ENCODE results near the gene SECISBP2.
A peak's percentile ranks its signal among the peaks of the same experiment; 100 is the strongest.
"Not testable (repeated sequence)": the region's sequence is repeated elsewhere in the genome, so short reads cannot be mapped to it uniquely, and the experiment has no call there.

The SECISBP2 gene

GRCh38 chr9:89366711-89367110 is 48.4 kb downstream of the SECISBP2 start:
- no peak for TF ChIP-seq JUND (IDR thresholded peaks at IDR 0.05; ENCODE audit: low read depth)
- no peak for DNase-seq (ENCODE audit: low read depth in 1 of 2, low spot score in 1 of 2)
- in situ Hi-C loops (cut with HindIII; ENCODE audit: low pct_unique_long_range_greater_than_20kb, low sequenced_read_pairs), result no loop called here

GRCh38 chr9:89367281-89367680 is 49.0 kb downstream of the SECISBP2 start:
- DNase-seq (ENCODE audit: low read depth in 1 of 2, low spot score in 1 of 2), result no peak
- TF ChIP-seq JUND (IDR thresholded peaks at IDR 0.05; ENCODE audit: low read depth), result no peak
- in situ Hi-C loops (cut with HindIII; ENCODE audit: low pct_unique_long_range_greater_than_20kb, low sequenced_read_pairs), result no loop called here

- no peak for DNase-seq (ENCODE audit: low read depth in 1 of 2, low spot score in 1 of 2)
- TF ChIP-seq JUND (IDR thresholded peaks at IDR 0.05; ENCODE audit: low read depth), result no peak
- in situ Hi-C loops (cut with HindIII; ENCODE audit: low pct_unique_long_range_greater_than_20kb, low sequenced_read_pairs), result no loop called here
Observed at GRCh38 chr9:89367726-89368437, 49.6 kb downstream of the SECISBP2 start.

DNA sequence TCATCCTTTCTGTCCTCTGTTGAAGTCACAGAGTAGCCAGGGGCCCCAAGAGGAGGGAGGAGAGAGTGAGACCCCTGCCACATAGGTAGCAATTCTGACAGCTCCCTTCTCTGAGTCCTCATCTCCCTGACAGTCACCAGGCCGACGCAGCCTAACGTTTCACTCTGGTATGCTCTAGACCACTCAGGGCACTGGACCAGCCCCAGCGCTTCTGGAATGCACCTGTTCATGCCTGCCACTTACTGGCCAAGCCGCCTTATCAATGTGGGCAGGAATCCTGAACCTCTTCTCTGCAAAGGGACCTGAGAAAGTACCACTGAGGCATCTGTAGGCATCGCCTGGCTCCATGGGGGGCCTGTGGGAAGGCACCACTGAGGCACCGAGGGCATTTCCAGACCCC is 50.2 kb downstream of the SECISBP2 start:
- DNase-seq (ENCODE audit: low read depth in 1 of 2, low spot score in 1 of 2), result no peak
- TF ChIP-seq JUND (IDR thresholded peaks at IDR 0.05; ENCODE audit: low read depth), result no peak
- in situ Hi-C loops (cut with HindIII; ENCODE audit: low pct_unique_long_range_greater_than_20kb, low sequenced_read_pairs), result no loop called here

- TF ChIP-seq JUND (IDR thresholded peaks at IDR 0.05; ENCODE audit: low read depth), result no peak
- in situ Hi-C loops (cut with HindIII; ENCODE audit: low pct_unique_long_range_greater_than_20kb, low sequenced_read_pairs), result no loop called here
- no peak for DNase-seq (ENCODE audit: low read depth in 1 of 2, low spot score in 1 of 2)
Observed at GRCh38 chr9:89368978-89369377, 50.7 kb downstream of the SECISBP2 start.

GRCh38 chr9:89370593-89370992 is 52.3 kb downstream of the SECISBP2 start:
- no peak for TF ChIP-seq JUND (IDR thresholded peaks at IDR 0.05; ENCODE audit: low read depth)
- no peak for DNase-seq (ENCODE audit: low read depth in 1 of 2, low spot score in 1 of 2)
- in situ Hi-C loops (cut with HindIII; ENCODE audit: low pct_unique_long_range_greater_than_20kb, low sequenced_read_pairs), result no loop called here

DNA sequence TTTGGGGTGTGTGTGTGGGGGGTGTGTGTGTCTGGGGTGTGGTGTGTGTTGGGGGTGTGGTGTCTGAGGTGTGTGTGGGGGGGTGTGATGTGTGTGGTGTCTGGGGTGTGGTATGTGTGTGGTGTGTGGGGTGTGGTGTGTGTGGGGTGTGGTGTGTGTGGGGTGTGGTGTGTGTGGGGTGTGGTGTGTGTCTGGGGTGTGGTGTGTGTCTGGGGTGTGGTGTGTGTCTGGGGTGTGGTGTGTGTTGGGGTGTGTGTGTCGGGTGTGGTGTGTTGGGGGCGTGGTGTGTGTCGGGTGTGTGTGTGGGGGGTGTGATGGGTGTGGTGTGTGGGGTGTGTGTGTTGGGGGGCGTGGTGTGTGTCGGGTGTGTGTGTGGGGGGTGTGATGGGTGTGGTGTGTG is 53.5 kb downstream of the SECISBP2 start:
- in situ Hi-C loops (cut with HindIII; ENCODE audit: low pct_unique_long_range_greater_than_20kb, low sequenced_read_pairs); DNase-seq (ENCODE audit: low read depth in 1 of 2, low spot score in 1 of 2): not testable (repeated sequence)

DNA sequence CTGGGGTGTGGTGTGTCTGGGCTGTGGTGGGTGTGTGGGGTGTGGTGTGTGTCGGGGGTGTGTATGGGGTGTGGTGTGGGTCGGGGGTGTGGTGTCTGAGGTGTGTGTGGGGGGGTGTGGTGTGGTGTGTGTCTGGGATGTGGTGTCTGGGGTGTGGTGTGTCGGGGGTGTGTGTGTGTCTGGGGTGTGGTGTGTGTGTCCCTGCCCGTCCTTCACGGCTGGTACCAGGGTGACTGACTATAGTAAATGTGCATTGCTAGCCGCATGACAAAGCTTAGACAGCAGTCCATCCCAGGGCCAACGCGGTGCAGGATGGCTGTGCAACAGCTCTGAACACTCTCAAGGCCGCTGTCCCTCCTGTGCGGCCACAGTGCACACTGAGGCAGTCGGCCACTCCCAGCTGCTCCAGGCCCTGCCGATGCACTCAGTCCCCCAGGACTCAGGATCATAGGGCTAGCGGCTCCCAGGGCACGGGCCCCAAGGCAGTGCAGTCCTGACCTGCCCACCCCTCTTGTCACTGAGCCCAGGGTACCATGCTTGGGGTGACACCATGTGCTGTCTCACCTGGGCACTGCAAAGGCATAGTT is 54.0 kb downstream of the SECISBP2 start:
- peak in 1 of 2 experiments; percentile 50 for DNase-seq (ENCODE audit: low read depth in 1 of 2, low spot score in 1 of 2)
- in situ Hi-C loops (cut with HindIII; ENCODE audit: low pct_unique_long_range_greater_than_20kb, low sequenced_read_pairs), result no loop called here
- TF ChIP-seq JUND (IDR thresholded peaks at IDR 0.05; ENCODE audit: low read depth), result no peak

GRCh38 chr9:89372979-89373378 is 54.7 kb downstream of the SECISBP2 start:
- DNase-seq (ENCODE audit: low read depth in 1 of 2, low spot score in 1 of 2), result no peak
- TF ChIP-seq JUND (IDR thresholded peaks at IDR 0.05; ENCODE audit: low read depth), result no peak
- in situ Hi-C loops (cut with HindIII; ENCODE audit: low pct_unique_long_range_greater_than_20kb, low sequenced_read_pairs), result no loop called here

DNA sequence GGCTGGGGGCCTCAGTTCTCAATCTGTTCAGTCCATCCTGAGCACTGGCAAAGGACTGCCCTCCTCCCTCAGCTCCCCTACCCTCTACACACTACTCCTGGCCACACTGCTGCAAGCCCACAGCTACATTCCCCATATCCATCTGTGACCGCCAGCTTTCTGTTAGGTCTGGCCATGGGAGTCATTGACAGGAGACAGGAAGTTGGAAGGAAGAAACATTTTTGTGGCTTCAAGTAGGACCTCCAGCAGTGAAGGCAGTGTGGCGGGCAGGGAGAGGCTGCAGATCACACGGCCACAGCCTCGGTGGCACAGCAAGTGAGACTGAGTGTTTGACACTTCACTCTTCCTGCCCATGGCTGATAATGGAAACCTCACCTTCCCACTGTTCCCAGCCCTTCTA is 55.9 kb downstream of the SECISBP2 start:
- TF ChIP-seq JUND (IDR thresholded peaks at IDR 0.05; ENCODE audit: low read depth), result no peak
- in situ Hi-C loops (cut with HindIII; ENCODE audit: low pct_unique_long_range_greater_than_20kb, low sequenced_read_pairs), result no loop called here
- DNase-seq (ENCODE audit: low read depth in 1 of 2, low spot score in 1 of 2), result no peak

GRCh38 chr9:89375191-89375760 is 57.0 kb downstream of the SECISBP2 start:
- in situ Hi-C loops (cut with HindIII; ENCODE audit: low pct_unique_long_range_greater_than_20kb, low sequenced_read_pairs), result no loop called here
- peak; percentile 31 to 58 for DNase-seq (ENCODE audit: low read depth in 1 of 2, low spot score in 1 of 2)
- no peak for TF ChIP-seq JUND (IDR thresholded peaks at IDR 0.05; ENCODE audit: low read depth)

- in situ Hi-C loops (cut with HindIII; ENCODE audit: low pct_unique_long_range_greater_than_20kb, low sequenced_read_pairs), result no loop called here
- no peak for TF ChIP-seq JUND (IDR thresholded peaks at IDR 0.05; ENCODE audit: low read depth)
- DNase-seq (ENCODE audit: low read depth in 1 of 2, low spot score in 1 of 2), result no peak
Observed at GRCh38 chr9:89376286-89376685, 58.0 kb downstream of the SECISBP2 start.

GRCh38 chr9:89376741-89377351 is 58.5 kb downstream of the SECISBP2 start:
- in situ Hi-C loops (cut with HindIII; ENCODE audit: low pct_unique_long_range_greater_than_20kb, low sequenced_read_pairs), result no loop called here
- no peak for DNase-seq (ENCODE audit: low read depth in 1 of 2, low spot score in 1 of 2)
- TF ChIP-seq JUND (IDR thresholded peaks at IDR 0.05; ENCODE audit: low read depth), result no peak

Data from T47D (cell line).